ENCODE results near the gene ELAPOR2. TPM values are rescaled to one million over a fixed set of nuclear protein-coding genes. Genes with fewer than 3 reads are reported as not detected.
"Not testable (repeated sequence)": the region's sequence is repeated elsewhere in the genome, so short reads cannot be mapped to it uniquely, and the experiment has no call there.

Gene ELAPOR2
- total RNA-seq, 1 donor from 2014 or later, result 90.8 TPM

DNA sequence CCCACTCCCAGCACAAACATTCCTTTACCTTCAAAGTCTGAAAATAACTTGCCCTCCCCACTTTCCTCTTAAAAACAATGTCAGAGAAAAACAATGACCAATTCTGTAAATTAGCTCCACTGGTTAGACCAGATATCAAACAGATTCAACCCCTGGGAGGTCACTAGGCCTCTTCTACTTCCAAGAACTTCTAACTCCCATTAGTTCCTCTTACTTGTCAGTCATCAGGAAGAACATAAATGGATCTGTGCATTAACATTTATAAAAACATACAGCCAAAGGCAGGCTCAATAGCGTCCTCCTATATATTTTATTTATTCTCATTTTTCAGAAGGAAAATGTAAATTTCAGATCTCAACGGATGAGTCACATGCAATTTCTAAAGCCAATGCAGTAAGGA lies 2.2 kb downstream of the ELAPOR2 start:
- H3K27ac ChIP-seq, result no peak overlapping the region
- H3K36me3 ChIP-seq, result no peaks in the 10 kb centered on the region
- H3K9me3 ChIP-seq, result no peaks in the 10 kb centered on the region
- H3K4me1 ChIP-seq, result peaks cover 25% of the 10 kb centered on the region
- intact Hi-C loops (cut with DNase I), result no loop called here
- H3K4me3 ChIP-seq, result peak overlapping the region; percentile 72
- TF ChIP-seq, protein P1, sequence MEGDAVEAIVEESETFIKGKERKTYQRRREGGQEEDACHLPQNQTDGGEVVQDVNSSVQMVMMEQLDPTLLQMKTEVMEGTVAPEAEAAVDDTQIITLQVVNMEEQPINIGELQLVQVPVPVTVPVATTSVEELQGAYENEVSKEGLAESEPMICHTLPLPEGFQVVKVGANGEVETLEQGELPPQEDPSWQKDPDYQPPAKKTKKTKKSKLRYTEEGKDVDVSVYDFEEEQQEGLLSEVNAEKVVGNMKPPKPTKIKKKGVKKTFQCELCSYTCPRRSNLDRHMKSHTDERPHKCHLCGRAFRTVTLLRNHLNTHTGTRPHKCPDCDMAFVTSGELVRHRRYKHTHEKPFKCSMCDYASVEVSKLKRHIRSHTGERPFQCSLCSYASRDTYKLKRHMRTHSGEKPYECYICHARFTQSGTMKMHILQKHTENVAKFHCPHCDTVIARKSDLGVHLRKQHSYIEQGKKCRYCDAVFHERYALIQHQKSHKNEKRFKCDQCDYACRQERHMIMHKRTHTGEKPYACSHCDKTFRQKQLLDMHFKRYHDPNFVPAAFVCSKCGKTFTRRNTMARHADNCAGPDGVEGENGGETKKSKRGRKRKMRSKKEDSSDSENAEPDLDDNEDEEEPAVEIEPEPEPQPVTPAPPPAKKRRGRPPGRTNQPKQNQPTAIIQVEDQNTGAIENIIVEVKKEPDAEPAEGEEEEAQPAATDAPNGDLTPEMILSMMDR (IDR thresholded peaks at IDR 0.05), result no peak
- no peak for DNase-seq
- no peaks in the 10 kb centered on the region for H3K27me3 ChIP-seq (ENCODE audit: low read depth)
- ATAC-seq, result no peak

DNA sequence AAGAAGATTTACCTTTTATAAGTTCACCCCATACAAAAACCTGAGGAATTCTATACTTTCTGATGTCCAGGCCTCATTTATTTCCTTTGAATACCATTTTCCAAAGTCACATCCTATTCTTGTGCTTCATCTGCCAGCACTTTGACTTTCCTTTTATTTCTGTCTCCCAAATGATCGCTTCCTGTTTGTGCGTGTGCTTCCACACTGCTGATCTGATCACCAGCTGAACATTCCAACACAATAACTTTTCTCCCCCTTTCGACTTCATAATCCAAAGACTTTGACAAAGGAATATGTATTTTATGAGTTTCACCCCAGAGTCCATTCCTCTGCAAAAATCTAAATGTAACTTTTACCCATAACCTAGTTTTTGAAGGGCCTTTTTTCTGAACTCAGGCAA lies 3.1 kb downstream of the ELAPOR2 start:
- peak overlapping the region; percentile 31 for H3K27ac ChIP-seq
- intact Hi-C loops (cut with DNase I), result no loop called here
- no peaks in the 10 kb centered on the region for H3K27me3 ChIP-seq (ENCODE audit: low read depth)
- no peaks in the 10 kb centered on the region for H3K36me3 ChIP-seq
- H3K9me3 ChIP-seq, result no peaks in the 10 kb centered on the region
- DNase-seq (no peak), ATAC-seq (no peak)
- H3K4me3 ChIP-seq, result no peak overlapping the region
- TF ChIP-seq, protein P1 (IDR thresholded peaks at IDR 0.05), result no peak
- H3K4me1 ChIP-seq, result peaks cover 25% of the 10 kb centered on the region

DNA sequence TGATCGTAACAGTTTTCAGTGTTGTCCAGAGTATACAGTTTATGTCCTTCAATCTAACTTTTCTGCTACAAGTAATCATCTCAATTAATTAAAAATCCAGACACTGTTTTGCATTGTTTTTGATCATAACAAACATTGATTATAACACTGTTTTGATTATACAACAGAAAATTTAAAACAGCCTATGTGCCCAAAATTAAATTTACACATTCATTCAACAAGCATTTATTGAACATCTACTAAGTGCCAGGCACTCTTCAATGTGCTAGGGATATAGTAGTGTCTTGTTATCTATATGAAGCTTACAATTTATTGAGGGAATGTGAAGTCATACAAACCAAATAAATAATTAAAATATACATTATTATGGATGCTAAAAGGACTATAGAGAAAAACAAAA lies 10.6 kb downstream of the ELAPOR2 start:
- no peak overlapping the region for H3K27ac ChIP-seq
- intact Hi-C loops (cut with DNase I), result no loop called here
- no peak for ATAC-seq

DNA sequence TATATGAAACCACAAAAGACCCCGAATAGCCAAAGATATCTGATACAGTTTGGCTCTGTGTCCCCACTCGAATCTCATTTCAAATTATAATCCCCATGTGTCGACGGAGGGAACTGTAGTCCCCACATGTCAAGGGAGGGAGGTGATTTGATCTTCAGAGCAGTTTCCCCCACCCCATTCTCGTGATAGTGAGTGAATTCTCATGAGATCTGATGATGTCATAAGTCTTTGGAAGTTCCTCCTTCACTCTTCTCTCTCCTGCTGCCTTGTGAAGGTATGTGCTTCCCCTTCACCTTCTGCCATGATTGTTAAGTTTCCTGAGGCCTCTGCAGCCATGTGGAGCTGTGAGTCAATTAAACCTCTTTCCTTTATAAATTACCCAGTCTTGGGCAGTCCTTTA lies 13.0 kb downstream of the ELAPOR2 start:
- DNase-seq (no peak), ATAC-seq (no peak)
- no peaks in the 10 kb centered on the region for H3K36me3 ChIP-seq
- intact Hi-C loops (cut with DNase I), result no loop called here
- no peak overlapping the region for H3K4me3 ChIP-seq
- no peaks in the 10 kb centered on the region for H3K4me1 ChIP-seq
- no peaks in the 10 kb centered on the region for H3K27me3 ChIP-seq (ENCODE audit: low read depth)
- TF ChIP-seq, protein P1 (IDR thresholded peaks at IDR 0.05), result no peak
- peaks cover 3% of the 10 kb centered on the region for H3K9me3 ChIP-seq
- H3K27ac ChIP-seq, result no peak overlapping the region

More for the DNA sequence above, 10.6 kb downstream of the ELAPOR2 start:
- DNase-seq, result no peak
- peaks cover 3% of the 10 kb centered on the region for H3K9me3 ChIP-seq
- H3K27me3 ChIP-seq (ENCODE audit: low read depth), result no peaks in the 10 kb centered on the region
- no peaks in the 10 kb centered on the region for H3K4me1 ChIP-seq
- H3K4me3 ChIP-seq, result no peak overlapping the region
- H3K36me3 ChIP-seq, result no peaks in the 10 kb centered on the region
- TF ChIP-seq, protein P1 (IDR thresholded peaks at IDR 0.05), result no peak

DNA sequence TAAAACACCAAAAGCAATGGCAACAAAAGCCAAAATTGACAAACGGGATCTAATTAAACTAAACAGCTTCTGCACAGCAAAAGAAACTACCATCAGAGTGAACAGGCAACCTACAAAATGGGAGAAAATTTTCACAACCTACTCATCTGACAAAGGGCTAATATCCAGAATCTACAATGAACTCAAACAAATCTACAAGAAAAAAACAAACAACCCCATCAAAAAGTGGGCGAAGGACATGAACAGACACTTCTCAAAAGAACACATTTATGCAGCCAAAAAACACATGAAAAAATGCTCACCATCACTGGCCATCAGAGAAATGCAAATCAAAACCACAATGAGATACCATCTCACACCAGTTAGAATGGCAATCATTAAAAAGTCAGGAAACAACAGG lies 14.7 kb downstream of the ELAPOR2 start:
- intact Hi-C loops (cut with DNase I); ATAC-seq; H3K36me3 ChIP-seq; H3K9me3 ChIP-seq; H3K4me3 ChIP-seq; H3K27ac ChIP-seq; H3K4me1 ChIP-seq; H3K27me3 ChIP-seq (ENCODE audit: low read depth); DNase-seq: not testable (repeated sequence)

DNA sequence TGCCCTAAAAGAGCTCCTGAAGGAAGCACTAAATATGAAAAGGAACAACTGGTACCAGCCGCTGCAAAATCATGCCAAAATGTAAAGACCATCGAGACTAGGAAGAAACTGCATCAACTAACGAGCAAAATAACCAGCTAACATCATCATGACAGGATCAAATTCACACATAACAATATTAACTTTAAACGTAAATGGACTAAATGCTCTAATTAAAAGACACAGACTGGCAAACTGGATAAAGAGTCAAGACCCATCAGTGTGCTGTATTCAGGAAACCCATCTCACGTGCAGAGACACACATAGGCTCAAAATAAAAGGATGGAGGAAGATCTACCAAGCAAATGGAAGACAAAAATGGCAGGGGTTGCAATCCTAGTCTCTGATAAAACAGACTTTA lies 17.9 kb downstream of the ELAPOR2 start:
- H3K4me1 ChIP-seq; H3K27ac ChIP-seq; ATAC-seq; H3K27me3 ChIP-seq (ENCODE audit: low read depth); H3K4me3 ChIP-seq; H3K9me3 ChIP-seq; intact Hi-C loops (cut with DNase I); H3K36me3 ChIP-seq; DNase-seq: not testable (repeated sequence)

DNA sequence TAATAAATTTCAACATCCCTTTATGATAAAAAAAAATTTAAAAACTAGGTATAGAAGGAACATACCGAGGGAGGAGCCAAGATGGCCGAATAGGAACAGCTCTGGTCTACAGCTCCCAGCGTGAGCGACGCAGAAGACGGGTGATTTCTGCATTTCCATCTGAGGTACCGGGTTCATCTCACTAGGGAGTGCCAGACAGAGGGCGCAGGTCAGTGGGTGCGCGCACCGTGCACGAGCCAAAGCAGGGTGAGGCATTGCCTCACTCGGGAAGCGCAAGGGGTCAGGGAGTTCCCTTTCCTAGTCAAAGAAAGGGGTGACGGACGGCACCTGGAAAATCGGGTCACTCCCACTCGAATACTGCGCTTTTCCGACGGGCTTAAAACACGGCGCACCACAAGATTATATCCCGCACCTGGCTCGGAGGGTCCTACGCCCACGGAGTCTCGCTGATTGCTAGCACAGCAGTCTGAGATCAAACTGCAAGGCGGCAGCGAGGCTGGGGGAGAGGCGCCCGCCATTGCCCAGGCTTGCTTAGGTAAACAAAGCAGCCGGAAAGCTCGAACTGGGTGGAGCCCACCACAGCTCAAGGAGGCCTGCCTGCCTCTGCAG lies 19.7 kb downstream of the ELAPOR2 start:
- not testable (repeated sequence) for H3K27ac ChIP-seq, ATAC-seq

More for the DNA sequence above, 19.7 kb downstream of the ELAPOR2 start:
- H3K27me3 ChIP-seq (ENCODE audit: low read depth); H3K9me3 ChIP-seq; DNase-seq; intact Hi-C loops (cut with DNase I); H3K4me1 ChIP-seq; H3K36me3 ChIP-seq: not testable (repeated sequence)
- H3K4me3 ChIP-seq, result peak overlapping the region; percentile 29

Measured in lower lobe of right lung (tissue), 2 donors.